Right lobe of liver (tissue), 4 donors: Measurements from ENCODE around the gene DZIP1L.

Experiments
- CTCF ChIP-seq, 4 donors: fragments of 200-600 bp in 3 of 4; fragments of 450-650 bp in 1 of 4; IDR thresholded peaks; one replicate each; pipeline versions ENCODE4 v1.5.1 to v1.8.0; 2016 to 2022; ENCODE audit warnings: antibody characterized with exemption in 4 of 4, mild to moderate bottlenecking in 2 of 4
- POLR2A ChIP-seq: fragments of 450-650 bp; IDR thresholded peaks from one replicate; pipeline ENCODE4 v1.6.1; 2017; ENCODE audit warnings: antibody characterized with exemption, mild to moderate bottlenecking
- donor health status: DM: no; HTN: no; CAD: no.
- donor health status: DM: no; HTN: no; CAD: no.
- donor health status: DM: no; HTN: yes; CAD: no.

- TF ChIP-seq CTCF (IDR thresholded peaks at IDR 0.05) (peak; percentile 94 to 96 (median 96)), POLR2A (no peak)
Measured at GRCh38 chr3:138068579-138069174, 46.7 kb downstream of the DZIP1L start.
